Tibial nerve (tissue), 4 donors: ENCODE results near the gene HOXA4. TPM values are rescaled to one million over a fixed set of nuclear protein-coding genes. Genes with fewer than 3 reads are reported as not detected.

ENCODE experiments used
- DNase-seq, 2 donors: peaks; one replicate each; pipeline ENCODE4 v3.0.0-alpha.2; 2019; ENCODE audit warnings: low spot score in 2 of 2
- H3K27ac ChIP-seq, 4 donors: fragments of 200-600 bp; sonication (generic) in 3 of 4; one replicate each; pipeline ENCODE4 v1.5.1; 2017 to 2019; ENCODE audit warnings: mild to moderate bottlenecking in 1 of 4
- H3K27me3 ChIP-seq, 2 donors: fragments of 200-600 bp; sonication (generic) in 1 of 2; one replicate each; pipeline versions ENCODE4 v1.5.1 to v1.6.0; 2017 to 2019
- H3K36me3 ChIP-seq, 3 donors: fragments of 200-600 bp; sonication (generic); one replicate each; pipeline ENCODE4 v1.5.1; 2018 to 2019
- H3K4me1 ChIP-seq, 4 donors: fragments of 200-600 bp; sonication (generic) in 3 of 4; one replicate each; pipeline ENCODE4 v1.5.1; 2017 to 2019
- H3K4me3 ChIP-seq, 4 donors: fragments of 200-600 bp; sonication (generic) in 3 of 4; one replicate each; pipeline ENCODE4 v1.5.1; 2017 to 2019; ENCODE audit warnings: mild to moderate bottlenecking in 1 of 4, moderate library complexity in 1 of 4
- H3K9me3 ChIP-seq, 4 donors: fragments of 200-600 bp; sonication (generic) in 3 of 4; one replicate each; pipeline ENCODE4 v1.5.1; 2017 to 2019
- EP300 ChIP-seq, 2 donors: sonication (generic); formaldehyde crosslinking; IDR thresholded peaks; one replicate each; pipeline ENCODE4 v1.6.1; 2017; ENCODE audit warnings: antibody characterized with exemption in 2 of 2, mild to moderate bottlenecking in 1 of 2
- POLR2A ChIP-seq, 2 donors: fragments of 450-650 bp; IDR thresholded peaks; one replicate each; pipeline ENCODE4 v1.6.1; 2017; ENCODE audit warnings: antibody characterized with exemption in 2 of 2, mild to moderate bottlenecking in 2 of 2, moderate library complexity in 2 of 2
- WGBS, 2 donors: methylation state at CpG; one replicate each; pipeline ENCODE4 v1.1.5; 2018; 5-methylcytosine and 5-hydroxymethylcytosine counted together
- total RNA-seq, 4 donors: library from RNA; depleted of rRNA; stranded (reverse); fragments of >200 nt; gene quantifications; one replicate each; pipeline ENCODE4 v1.1.0, GENCODE V29; 2016
- TF ChIP-seq, protein P1 (sequence below), 5 experiments: fragments of 200-600 bp in 3 of 5; fragments of 450-650 bp in 2 of 5; sonication (generic) in 3 of 5; IDR thresholded peaks; one replicate each; pipeline ENCODE4 v1.5.1; 2016 to 2019; ENCODE audit warnings: antibody characterized with exemption in 5 of 5, mild to moderate bottlenecking in 3 of 5, moderate library complexity in 2 of 5

The HOXA4 gene
- total RNA-seq, 4 donors from 2014 or later: 4.4 to 6.3 (median 4.7) TPM

DNA sequence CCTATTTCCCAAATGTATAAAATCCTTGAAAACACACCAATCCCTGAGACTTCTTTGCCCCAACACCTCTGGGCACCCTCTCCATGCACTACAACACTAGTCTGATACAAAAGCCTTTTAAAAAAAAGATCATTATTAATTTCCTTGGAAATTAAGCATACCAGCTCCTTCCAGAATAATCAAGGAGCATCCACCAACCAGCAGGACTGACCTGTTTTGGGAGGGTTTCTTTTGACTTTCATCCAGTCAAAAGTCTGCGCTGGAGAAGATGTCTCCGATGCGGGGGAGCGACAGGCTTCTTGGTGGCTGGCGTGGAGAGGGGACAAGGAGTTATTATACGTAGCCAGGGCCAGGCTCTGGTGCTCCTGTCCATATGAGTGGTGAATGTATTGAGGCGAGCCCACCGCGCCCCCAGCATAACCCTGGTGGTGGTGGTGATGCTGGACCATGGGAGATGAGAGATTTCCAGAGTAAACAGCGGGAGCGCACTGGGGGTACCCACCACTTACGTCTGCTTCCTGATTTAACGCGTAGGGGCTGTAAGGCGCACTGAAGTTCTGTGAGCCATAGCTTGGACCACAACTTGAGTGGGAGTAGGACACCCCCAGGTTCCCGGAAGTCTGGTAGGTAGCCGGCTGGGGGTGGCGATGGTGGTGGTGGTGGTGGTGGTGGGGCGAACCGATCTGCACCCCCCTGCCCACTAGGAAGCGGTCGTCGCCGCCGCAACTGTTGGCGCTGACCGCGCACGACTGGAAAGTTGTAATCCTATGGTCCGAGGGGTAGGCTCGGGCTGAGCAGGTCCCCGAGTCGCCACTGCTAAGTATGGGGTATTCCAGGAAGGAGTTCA, 35.3 kb downstream of the HOXA4 start:
- WGBS, 2 donors: 10 to 16% methylated on average over 25 to 33 of the region's 33 CpGs
- Histone ChIP-seq H3K4me1 (peaks cover 0 to 56% (median 7%) of the 10 kb centered on the region in 4 donors), H3K4me3 (peak overlapping the region; percentile 51 to 94 (median 86)), H3K9me3 (no peaks in the 10 kb centered on the region), H3K27me3 (peaks cover 0 to 73% of the 10 kb centered on the region in 2 donors), H3K36me3 (no peaks in the 10 kb centered on the region), H3K27ac (peak overlapping the region in 2 of 4 donors; percentile 82 to 87)
- no peak for DNase-seq
- no peak for TF ChIP-seq EP300 (IDR thresholded peaks at IDR 0.05)
- no peak for TF ChIP-seq POLR2A (IDR thresholded peaks at IDR 0.05)
- TF ChIP-seq, protein P1, sequence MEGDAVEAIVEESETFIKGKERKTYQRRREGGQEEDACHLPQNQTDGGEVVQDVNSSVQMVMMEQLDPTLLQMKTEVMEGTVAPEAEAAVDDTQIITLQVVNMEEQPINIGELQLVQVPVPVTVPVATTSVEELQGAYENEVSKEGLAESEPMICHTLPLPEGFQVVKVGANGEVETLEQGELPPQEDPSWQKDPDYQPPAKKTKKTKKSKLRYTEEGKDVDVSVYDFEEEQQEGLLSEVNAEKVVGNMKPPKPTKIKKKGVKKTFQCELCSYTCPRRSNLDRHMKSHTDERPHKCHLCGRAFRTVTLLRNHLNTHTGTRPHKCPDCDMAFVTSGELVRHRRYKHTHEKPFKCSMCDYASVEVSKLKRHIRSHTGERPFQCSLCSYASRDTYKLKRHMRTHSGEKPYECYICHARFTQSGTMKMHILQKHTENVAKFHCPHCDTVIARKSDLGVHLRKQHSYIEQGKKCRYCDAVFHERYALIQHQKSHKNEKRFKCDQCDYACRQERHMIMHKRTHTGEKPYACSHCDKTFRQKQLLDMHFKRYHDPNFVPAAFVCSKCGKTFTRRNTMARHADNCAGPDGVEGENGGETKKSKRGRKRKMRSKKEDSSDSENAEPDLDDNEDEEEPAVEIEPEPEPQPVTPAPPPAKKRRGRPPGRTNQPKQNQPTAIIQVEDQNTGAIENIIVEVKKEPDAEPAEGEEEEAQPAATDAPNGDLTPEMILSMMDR (IDR thresholded peaks at IDR 0.05): no peak

DNA sequence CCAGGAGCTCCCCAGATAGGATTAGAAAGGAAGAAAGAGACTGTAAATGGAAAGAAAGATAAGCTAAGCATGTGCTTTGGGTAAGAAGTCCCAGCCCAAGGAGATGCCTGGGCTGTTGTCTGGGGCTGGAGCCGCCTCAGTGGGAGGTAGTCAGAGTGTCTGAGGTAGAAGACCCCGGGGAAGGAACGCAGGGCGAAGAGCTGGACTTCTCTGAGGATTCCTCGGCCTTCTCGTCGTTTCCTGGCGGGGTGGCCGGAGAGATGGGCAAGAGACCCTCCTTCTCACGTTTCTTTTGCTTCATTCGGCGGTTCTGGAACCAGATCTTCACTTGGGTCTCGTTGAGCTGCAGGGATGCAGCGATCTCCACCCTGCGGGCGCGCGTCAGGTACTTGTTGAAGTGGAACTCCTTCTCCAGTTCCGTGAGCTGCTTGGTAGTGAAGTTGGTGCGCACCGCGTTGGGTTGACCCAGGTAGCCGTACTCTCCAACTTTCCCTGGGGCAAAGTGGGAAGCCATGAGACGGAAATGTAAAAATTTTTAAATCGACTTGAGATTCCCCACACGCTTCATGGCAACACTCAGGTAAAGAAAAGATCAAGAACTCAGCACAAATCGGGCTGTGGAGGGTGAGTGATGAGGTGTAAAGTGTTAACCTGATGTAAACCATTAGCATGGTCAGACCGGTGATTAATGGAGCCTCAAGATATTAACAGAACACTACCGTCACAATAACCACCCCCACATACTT, 36.1 kb downstream of the HOXA4 start:
- Histone ChIP-seq H3K9me3 (no peaks in the 10 kb centered on the region), H3K4me3 (no peak overlapping the region), H3K27ac (no peak overlapping the region), H3K4me1 (peaks cover 0 to 53% (median 7%) of the 10 kb centered on the region in 4 donors), H3K27me3 (peaks cover 0 to 74% of the 10 kb centered on the region in 2 donors), H3K36me3 (no peaks in the 10 kb centered on the region)
- DNase-seq: no peak
- TF ChIP-seq, protein P1 (IDR thresholded peaks at IDR 0.05): no peak
- WGBS, 2 donors: 67 to 80% methylated on average over 29 of the region's 29 CpGs

- TF ChIP-seq, protein P1 (IDR thresholded peaks at IDR 0.05): no peak
- TF ChIP-seq EP300 (IDR thresholded peaks at IDR 0.05): no peak
- no peak for TF ChIP-seq POLR2A (IDR thresholded peaks at IDR 0.05)
- H3K4me3 ChIP-seq: no peak overlapping the region
- no peak overlapping the region for H3K27ac ChIP-seq
- H3K4me1 ChIP-seq: peaks cover 0 to 42% (median 7%) of the 10 kb centered on the region in 4 donors
- DNase-seq: no peak
- peaks cover 0 to 75% of the 10 kb centered on the region in 2 donors for H3K27me3 ChIP-seq
- H3K9me3 ChIP-seq: peaks cover 0 to 1% (median 0%) of the 10 kb centered on the region in 4 donors
- 74 to 76% methylated on average over 6 of the region's 6 CpGs for WGBS, 2 donors
- no peaks in the 10 kb centered on the region for H3K36me3 ChIP-seq
Measured at GRCh38 chr7:27093184-27093895, 37.2 kb downstream of the HOXA4 start.

DNA sequence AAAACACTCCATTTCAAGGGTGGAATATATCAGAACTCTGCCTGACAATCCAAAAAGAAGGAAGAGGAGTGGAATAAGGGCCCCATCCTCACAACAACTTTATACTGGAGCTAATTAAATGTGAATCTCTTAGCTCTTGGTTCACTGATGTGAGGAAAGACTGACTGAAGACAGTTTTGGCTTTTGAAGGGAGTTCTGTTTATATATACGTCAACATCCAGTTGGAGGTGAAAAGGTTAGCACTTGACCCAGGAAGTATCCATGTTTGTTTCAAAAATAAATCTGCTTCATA, 37.8 kb downstream of the HOXA4 start:
- Histone ChIP-seq H3K27ac (no peak overlapping the region), H3K27me3 (peaks cover 0 to 75% of the 10 kb centered on the region in 2 donors), H3K36me3 (no peaks in the 10 kb centered on the region), H3K9me3 (peaks cover 0 to 6% (median 0%) of the 10 kb centered on the region in 4 donors), H3K4me3 (no peak overlapping the region), H3K4me1 (peaks cover 0 to 42% (median 1%) of the 10 kb centered on the region in 4 donors)
- TF ChIP-seq EP300 (IDR thresholded peaks at IDR 0.05): no peak
- no peak for TF ChIP-seq POLR2A (IDR thresholded peaks at IDR 0.05)
- TF ChIP-seq, protein P1 (IDR thresholded peaks at IDR 0.05): no peak
- 57 to 63% methylated on average over 1 of the region's 1 CpG for WGBS, 2 donors
- no peak for DNase-seq
